ENCODE results near the gene SYPL1.

- TF ChIP-seq, protein P1, sequence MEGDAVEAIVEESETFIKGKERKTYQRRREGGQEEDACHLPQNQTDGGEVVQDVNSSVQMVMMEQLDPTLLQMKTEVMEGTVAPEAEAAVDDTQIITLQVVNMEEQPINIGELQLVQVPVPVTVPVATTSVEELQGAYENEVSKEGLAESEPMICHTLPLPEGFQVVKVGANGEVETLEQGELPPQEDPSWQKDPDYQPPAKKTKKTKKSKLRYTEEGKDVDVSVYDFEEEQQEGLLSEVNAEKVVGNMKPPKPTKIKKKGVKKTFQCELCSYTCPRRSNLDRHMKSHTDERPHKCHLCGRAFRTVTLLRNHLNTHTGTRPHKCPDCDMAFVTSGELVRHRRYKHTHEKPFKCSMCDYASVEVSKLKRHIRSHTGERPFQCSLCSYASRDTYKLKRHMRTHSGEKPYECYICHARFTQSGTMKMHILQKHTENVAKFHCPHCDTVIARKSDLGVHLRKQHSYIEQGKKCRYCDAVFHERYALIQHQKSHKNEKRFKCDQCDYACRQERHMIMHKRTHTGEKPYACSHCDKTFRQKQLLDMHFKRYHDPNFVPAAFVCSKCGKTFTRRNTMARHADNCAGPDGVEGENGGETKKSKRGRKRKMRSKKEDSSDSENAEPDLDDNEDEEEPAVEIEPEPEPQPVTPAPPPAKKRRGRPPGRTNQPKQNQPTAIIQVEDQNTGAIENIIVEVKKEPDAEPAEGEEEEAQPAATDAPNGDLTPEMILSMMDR (conservative IDR thresholded peaks at IDR 0.05 in 1 of 2, IDR thresholded peaks at IDR 0.05 in 1 of 2; ENCODE audit: extremely low read depth in 1 of 2, insufficient read depth in 1 of 2, low read depth in 1 of 2, low read length in 2 of 2): no peak
- no peak for TF ChIP-seq EZH2 (IDR thresholded peaks at IDR 0.05; ENCODE audit: borderline replicate concordance, low read length)
Observed at GRCh38 chr7:106073701-106074100, 38.4 kb downstream of the SYPL1 start.
